NCI-H226 (cell line): ENCODE results near the gene ASCC1.
"Not testable (repeated sequence)": the region's sequence is repeated elsewhere in the genome, so short reads cannot be mapped to it uniquely, and the experiment has no call there.

ENCODE experiments used
- DNase-seq: peaks from one replicate; pipeline ENCODE4 v3.0.0-alpha.2; 2015

The ASCC1 gene

GRCh38 chr10:72167118-72167517 lies 49.0 kb downstream of the ASCC1 start:
- DNase-seq, result no peak

DNA sequence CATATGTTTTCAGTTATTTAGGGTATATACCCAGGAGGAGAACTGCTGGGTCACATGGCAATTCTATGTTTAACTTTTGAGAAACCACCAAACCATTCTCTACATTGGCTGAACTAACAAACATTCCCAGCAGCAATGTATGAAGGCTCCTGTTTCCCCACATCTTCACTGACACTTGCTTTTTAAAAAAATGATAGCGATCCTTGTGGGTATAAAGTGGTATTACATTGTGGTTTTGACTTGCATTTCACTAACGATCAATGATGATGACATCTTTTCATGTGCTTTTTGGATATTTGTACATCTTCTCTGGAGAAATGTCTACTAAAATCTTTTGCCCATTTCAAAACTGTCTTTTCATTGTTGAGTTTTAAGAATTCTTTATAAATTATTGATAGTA lies 51.5 kb downstream of the ASCC1 start:
- DNase-seq, result no peak

DNA sequence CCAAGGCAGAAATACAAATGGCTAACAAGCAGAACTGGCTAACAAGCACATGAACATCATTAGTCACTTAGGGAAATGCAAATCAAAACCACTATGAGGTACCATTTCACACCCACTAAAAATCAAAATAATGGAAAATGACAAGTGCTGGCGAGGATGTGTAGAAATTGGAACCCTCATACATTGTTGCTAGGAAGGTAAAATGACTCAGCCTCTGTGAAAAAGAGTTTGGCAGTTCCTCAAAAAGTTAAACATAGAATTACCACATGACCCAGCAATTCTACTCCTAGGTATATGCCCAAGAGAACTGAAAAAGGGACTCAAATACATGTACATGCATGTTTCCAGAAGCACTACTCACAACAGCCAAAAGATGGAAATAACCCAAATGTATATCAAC lies 53.1 kb downstream of the ASCC1 start:
- peak; percentile 63 for DNase-seq

GRCh38 chr10:72158176-72158575 lies 57.9 kb downstream of the ASCC1 start:
- no peak for DNase-seq

GRCh38 chr10:72156223-72156622 lies 59.9 kb downstream of the ASCC1 start:
- DNase-seq, result no peak

DNA sequence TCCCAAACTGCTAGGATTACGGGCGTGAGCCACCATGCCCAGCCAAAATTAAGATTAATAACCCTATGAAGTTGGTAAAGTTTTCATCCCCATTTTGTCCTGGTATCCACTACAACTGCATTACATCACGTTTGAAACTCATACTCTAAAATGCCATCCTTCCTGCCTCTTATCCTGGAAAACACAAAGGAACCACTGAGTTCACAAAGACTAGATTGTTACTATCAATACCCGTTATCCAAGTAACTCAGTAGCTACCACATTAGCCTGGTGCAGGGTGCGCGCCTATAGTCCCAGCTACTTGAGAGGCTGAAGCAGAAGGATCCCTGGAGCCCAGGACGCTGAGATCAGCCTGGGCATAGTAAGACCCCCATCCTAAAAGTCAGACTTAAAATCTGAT lies 63.8 kb downstream of the ASCC1 start:
- DNase-seq, result no peak

- DNase-seq, result not testable (repeated sequence)
Observed at GRCh38 chr10:72150746-72151478, 65.2 kb downstream of the ASCC1 start.

GRCh38 chr10:72147324-72147584 lies 68.8 kb downstream of the ASCC1 start:
- DNase-seq, result not testable (repeated sequence)

GRCh38 chr10:72146559-72147323 lies 69.3 kb downstream of the ASCC1 start:
- DNase-seq, result no peak

GRCh38 chr10:72146071-72146470 lies 70.0 kb downstream of the ASCC1 start:
- no peak for DNase-seq

DNA sequence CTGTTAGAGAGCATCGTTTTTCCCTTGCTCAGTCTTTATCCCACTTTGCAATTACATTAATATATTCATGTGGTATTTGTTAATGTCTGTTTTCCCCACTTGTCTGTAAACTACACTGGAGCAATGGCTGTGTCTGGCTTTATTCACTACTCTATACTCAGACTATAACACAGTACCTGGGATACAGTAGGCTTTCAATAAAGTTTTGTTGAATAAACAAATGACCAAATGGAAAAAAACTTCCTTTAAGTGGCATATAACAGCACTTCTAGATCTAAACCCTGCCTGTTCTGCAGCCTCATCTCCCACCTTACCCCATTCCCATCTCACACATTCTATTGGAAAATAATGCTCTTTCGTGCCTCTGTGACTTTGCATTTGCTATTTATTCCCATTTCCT lies 70.4 kb downstream of the ASCC1 start:
- no peak for DNase-seq

DNA sequence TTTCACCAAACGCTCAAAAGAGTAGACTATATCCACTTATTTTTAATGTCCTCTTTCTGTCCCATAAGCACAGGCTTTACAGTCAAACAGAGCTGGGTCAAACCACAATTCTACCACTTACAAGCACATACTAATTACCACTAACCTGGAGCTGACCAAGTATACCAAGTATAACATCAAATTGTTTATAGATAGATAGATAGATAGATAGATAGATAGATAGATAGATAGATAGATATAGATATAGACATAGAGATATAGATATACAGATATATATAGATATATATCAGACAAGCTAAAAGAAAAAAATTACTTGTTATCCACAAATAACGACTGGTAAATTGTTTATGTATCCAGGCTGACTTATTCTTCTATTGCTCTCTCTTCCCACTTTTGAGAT lies 75.2 kb downstream of the ASCC1 start:
- no peak for DNase-seq

DNA sequence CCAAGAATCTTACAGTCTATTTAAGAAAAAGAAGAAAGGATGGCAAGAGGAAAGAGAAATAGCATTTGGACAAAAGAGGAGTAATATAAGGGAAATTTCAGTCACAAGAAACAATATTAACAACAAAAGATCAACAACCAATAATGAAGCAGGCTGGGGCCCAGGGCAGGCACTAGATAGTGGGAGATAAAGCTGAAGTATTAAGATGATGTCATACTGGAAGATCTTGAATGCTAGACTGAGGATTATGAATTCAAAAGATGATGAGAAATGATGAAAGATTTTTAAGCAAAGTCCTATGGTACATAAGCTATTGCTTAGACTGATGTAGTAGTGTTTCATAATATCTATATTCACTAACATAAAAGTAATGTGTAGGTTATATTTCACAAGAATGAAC lies 75.9 kb downstream of the ASCC1 start:
- DNase-seq, result no peak

DNA sequence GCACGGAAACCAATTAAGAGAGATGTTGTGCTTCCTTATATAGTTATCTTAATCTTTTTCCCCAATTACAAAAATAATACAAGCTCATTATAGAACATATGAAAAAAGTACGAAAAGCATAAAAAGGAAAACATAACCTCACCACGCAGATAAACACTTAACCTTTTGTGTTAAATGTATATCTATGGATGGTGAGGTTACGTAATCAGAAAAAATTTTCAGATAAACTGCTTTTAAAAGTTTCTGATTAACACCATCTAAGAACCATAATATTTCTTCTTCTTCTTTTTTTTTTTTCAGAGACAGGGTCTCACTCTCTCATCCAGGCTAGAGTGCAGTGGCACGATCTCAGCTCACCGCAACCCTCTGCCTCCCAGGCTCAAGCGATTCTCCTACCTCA lies 78.5 kb downstream of the ASCC1 start:
- no peak for DNase-seq

- DNase-seq, result not testable (repeated sequence)
Observed at GRCh38 chr10:72136225-72136624, 79.9 kb downstream of the ASCC1 start.

GRCh38 chr10:72134785-72135767 lies 81.0 kb downstream of the ASCC1 start:
- DNase-seq, result no peak

DNA sequence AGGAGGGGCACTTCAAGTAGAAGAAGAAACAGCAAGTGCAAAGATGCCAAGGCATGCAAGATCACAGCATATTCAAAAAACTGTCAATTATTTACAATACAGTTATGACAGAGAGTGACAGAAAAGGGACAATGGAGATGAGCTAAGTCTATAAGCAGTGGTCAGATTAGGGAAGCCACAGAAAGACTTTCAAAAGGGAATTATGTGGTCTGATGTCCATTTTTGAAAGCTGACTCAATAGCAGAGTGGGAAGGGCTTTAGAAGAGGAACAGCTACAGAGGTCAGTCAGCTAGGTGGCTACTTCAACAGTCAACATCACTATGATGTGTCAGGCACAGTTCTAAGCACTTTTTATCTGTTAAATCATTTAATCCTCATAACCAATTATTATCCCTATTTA lies 82.6 kb downstream of the ASCC1 start:
- DNase-seq, result peak; percentile 11

DNA sequence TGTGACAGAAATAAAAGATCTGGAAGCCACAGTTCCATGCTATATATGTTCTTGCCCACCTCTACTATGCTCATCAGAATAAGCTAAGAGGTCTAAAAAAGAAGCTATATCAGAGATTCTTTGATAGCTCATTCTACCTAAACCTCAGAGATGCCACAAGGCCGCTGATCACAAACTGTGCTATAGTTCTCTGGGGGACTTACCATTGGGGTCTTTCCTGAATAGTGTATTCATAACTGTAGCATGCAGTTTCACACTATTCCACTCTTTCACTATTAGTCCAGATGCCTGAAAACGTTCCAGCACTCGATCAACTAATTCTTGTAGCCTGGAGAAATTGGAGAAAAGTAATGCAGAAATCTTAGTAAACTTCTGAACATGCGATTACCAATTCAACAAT lies 83.2 kb downstream of the ASCC1 start:
- DNase-seq, result no peak

GRCh38 chr10:72127571-72127970 lies 88.5 kb downstream of the ASCC1 start:
- no peak for DNase-seq

GRCh38 chr10:72126872-72127232 lies 89.2 kb downstream of the ASCC1 start:
- DNase-seq, result no peak

DNA sequence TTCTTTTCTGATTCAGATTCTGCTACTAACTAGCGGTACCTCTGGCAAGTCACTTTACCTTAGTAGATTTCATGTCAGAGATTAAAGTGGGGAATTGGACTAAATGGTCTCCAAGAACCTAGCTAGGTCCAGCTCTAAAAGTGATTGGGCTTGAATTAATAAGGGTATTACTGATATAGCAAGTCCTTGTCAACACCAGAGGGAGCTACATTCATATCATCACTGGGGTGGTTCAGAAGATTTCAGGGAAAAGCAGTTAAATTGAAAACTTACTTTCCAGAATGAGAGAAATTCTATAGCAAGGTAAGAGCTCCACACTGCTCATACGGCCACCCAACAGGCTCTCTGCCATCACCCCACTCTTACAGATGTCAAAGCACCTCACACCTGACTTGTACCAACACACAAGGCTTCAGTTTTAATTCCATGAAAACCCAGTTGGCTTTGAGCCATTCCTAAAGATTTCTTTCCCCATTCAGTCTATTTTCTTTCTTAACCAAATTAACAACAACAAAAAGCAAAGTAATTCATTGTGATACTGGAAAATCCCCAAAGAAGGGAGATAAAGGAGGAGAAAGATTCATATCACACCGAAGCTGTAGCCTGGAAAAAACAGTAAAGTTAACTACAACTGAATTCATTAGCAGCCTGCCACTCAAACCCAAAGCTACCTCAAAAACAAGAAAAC lies 89.7 kb downstream of the ASCC1 start:
- DNase-seq, result no peak

GRCh38 chr10:72124989-72125388 lies 91.1 kb downstream of the ASCC1 start:
- no peak for DNase-seq

DNA sequence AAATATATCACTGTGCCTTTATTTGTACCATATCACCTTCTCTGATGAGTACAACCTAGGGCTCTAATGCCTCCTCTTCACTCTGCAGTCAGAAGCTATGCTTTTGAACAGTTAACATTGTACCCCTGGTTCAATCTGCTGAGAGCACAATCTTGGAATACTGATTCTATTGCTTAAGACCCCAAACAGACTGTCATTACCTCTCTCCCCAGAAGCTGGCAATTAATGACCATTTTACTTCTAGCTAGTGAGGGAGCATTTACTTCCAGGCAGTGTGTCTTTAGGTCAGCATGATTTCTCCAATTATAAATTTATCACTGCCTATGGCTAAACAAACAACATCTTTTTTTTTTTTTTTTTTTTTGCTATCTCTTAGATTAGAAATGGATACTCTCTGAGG lies 91.7 kb downstream of the ASCC1 start:
- no peak for DNase-seq
